HK-2 (cell line): ENCODE data around the gene HNRNPLL.
A peak's percentile ranks its signal among the peaks of the same experiment; 100 is the strongest.
"Not testable (repeated sequence)": the region's sequence is repeated elsewhere in the genome, so short reads cannot be mapped to it uniquely, and the experiment has no call there.

Experiments
- DNase-seq: peaks from one replicate; pipeline ENCODE4 v3.0.0-alpha.2; 2018; ENCODE audit not compliant: unreplicated experiment

HNRNPLL gene

GRCh38 chr2:38552259-38552658 lies 50.5 kb downstream of the HNRNPLL start:
- no peak for DNase-seq

- DNase-seq = no peak
Measured at GRCh38 chr2:38551746-38552145, 51.0 kb downstream of the HNRNPLL start.

GRCh38 chr2:38551171-38551570 lies 51.6 kb downstream of the HNRNPLL start:
- DNase-seq = no peak

GRCh38 chr2:38549851-38550250 lies 52.9 kb downstream of the HNRNPLL start:
- DNase-seq = no peak

- DNase-seq = no peak
Measured at GRCh38 chr2:38549071-38549704, 53.5 kb downstream of the HNRNPLL start.

- no peak for DNase-seq
Measured at GRCh38 chr2:38547791-38548190, 54.9 kb downstream of the HNRNPLL start.

- no peak for DNase-seq
Measured at GRCh38 chr2:38546585-38546984, 56.1 kb downstream of the HNRNPLL start.

- no peak for DNase-seq
Measured at GRCh38 chr2:38546064-38546463, 56.7 kb downstream of the HNRNPLL start.

- not testable (repeated sequence) for DNase-seq
Measured at GRCh38 chr2:38542248-38542631, 60.5 kb downstream of the HNRNPLL start.

GRCh38 chr2:38540580-38541286 lies 62.0 kb downstream of the HNRNPLL start:
- DNase-seq = no peak

GRCh38 chr2:38539086-38539485 lies 63.6 kb downstream of the HNRNPLL start:
- no peak for DNase-seq

- no peak for DNase-seq
Measured at GRCh38 chr2:38537937-38538525, 64.7 kb downstream of the HNRNPLL start.

- not testable (repeated sequence) for DNase-seq
Measured at GRCh38 chr2:38537296-38537695, 65.4 kb downstream of the HNRNPLL start.

- peak; percentile 84 for DNase-seq
Measured at GRCh38 chr2:38535744-38536506, 66.8 kb downstream of the HNRNPLL start.

- DNase-seq = no peak
Measured at GRCh38 chr2:38535404-38535743, 67.4 kb downstream of the HNRNPLL start.

GRCh38 chr2:38534746-38535403 lies 67.9 kb downstream of the HNRNPLL start:
- DNase-seq = no peak

- no peak for DNase-seq
Measured at GRCh38 chr2:38533757-38534545, 68.8 kb downstream of the HNRNPLL start.

GRCh38 chr2:38533180-38533579 lies 69.5 kb downstream of the HNRNPLL start:
- no peak for DNase-seq

GRCh38 chr2:38532366-38532765 lies 70.4 kb downstream of the HNRNPLL start:
- no peak for DNase-seq

GRCh38 chr2:38529208-38529607 lies 73.5 kb downstream of the HNRNPLL start:
- DNase-seq = no peak

- DNase-seq = no peak
Measured at GRCh38 chr2:38528534-38528933, 74.2 kb downstream of the HNRNPLL start.
